B cell (primary cell): ENCODE data around the gene BRI3. TPM values are rescaled to one million over a fixed set of nuclear protein-coding genes. Genes with fewer than 3 reads are reported as not detected.

Source experiments
- ATAC-seq: fragments of 200-7000 bp; cut with Tn5 transposase; one replicate; pipeline ENCODE4 v1.10.0; 2021; ENCODE audit warnings: low read depth, mild to moderate bottlenecking, moderate number of reproducible peaks, moderate library complexity
- CTCF ChIA-PET: fragments of 350-600 bp; sonication (Branson Sonifier 250); formaldehyde crosslinking; loops from one replicate; lab custom pipeline; 2021; ENCODE audit warnings: antibody characterized with exemption, inconsistent platforms; lab: Charles Lee
- POLR2A ChIA-PET: fragments of 350-600 bp; sonication (Branson Sonifier 250); formaldehyde crosslinking; loops from one replicate; lab custom pipeline; 2021; ENCODE audit warnings: antibody characterized with exemption; lab: Charles Lee
- DNase-seq: peaks from one replicate; pipeline ENCODE4 v3.0.0; 2013
- H2AFZ ChIP-seq: 2 replicates; pipeline ENCODE4 v1.6.1; 2012; ENCODE audit warnings: mild to moderate bottlenecking, low read depth, low read length; ENCODE audit not compliant: insufficient read depth, poor library complexity, severe bottlenecking
- H3K27ac ChIP-seq, 2 donors: 1 replicate in 1 of 2; 2 replicates in 1 of 2; pipeline ENCODE4 v1.5.1; 2012 to 2013; ENCODE audit warnings: low read length in 2 of 2, mild to moderate bottlenecking in 2 of 2, moderate library complexity in 1 of 2
- H3K27me3 ChIP-seq, 4 experiments: fragments of 200-600 bp in 1 of 4; sonication (generic) in 1 of 4; replicated peaks in 1 of 4; 1 replicate in 2 of 4; 2 replicates in 2 of 4; pipeline versions ENCODE4 v1.6.1 to v1.7.0; 2013 to 2016; ENCODE audit warnings: low read length in 3 of 4, mild to moderate bottlenecking in 2 of 4, mixed read lengths in 1 of 4, moderate library complexity in 1 of 4; ENCODE audit not compliant: insufficient read depth in 4 of 4, control insufficient read depth in 3 of 4; ENCODE audit errors: control extremely low read depth in 1 of 4
- H3K36me3 ChIP-seq, 2 experiments: replicated peaks in 1 of 2; 1 replicate in 1 of 2; 2 replicates in 1 of 2; pipeline versions ENCODE4 v1.6.1 to v1.7.1; 2013; ENCODE audit warnings: low read length in 1 of 2; ENCODE audit not compliant: insufficient read depth in 2 of 2, control insufficient read depth in 1 of 2; ENCODE audit errors: control extremely low read depth in 1 of 2, extremely low read depth in 1 of 2
- H3K4me1 ChIP-seq, 2 donors: fragments of 200-600 bp in 1 of 2; sonication (generic) in 1 of 2; 1 replicate in 1 of 2; 2 replicates in 1 of 2; pipeline versions ENCODE4 v1.5.1 to v1.6.1; 2013 to 2017; ENCODE audit warnings: low read length in 2 of 2; ENCODE audit not compliant: control insufficient read depth in 2 of 2, insufficient read depth in 2 of 2
- H3K4me2 ChIP-seq: replicated peaks from 2 replicates; pipeline ENCODE3; 2012; ENCODE audit warnings: mild to moderate bottlenecking, low read depth, low read length; ENCODE audit not compliant: poor library complexity, severe bottlenecking
- H3K4me3 ChIP-seq, 5 experiments: fragments of 200-600 bp in 1 of 5; sonication (generic) in 1 of 5; 1 replicate in 3 of 5; 2 replicates in 2 of 5; pipeline versions ENCODE4 v1.5.1 to v1.7.0; 2011 to 2016; ENCODE audit warnings: low read length in 4 of 5, mild to moderate bottlenecking in 4 of 5, low read depth in 2 of 5, control low read depth in 1 of 5, moderate library complexity in 1 of 5; ENCODE audit not compliant: insufficient read depth in 1 of 5; ENCODE audit errors: control extremely low read depth in 1 of 5, extremely low read depth in 1 of 5
- H3K79me2 ChIP-seq: fragments of 200-600 bp; sonication (generic); one replicate; pipeline ENCODE4 v1.6.0; 2016; ENCODE audit warnings: low read length; ENCODE audit not compliant: control insufficient read depth, insufficient read depth
- H3K9ac ChIP-seq: fragments of 200-600 bp; sonication (generic); 2 replicates; pipeline ENCODE4 v1.6.1; 2017; ENCODE audit warnings: mild to moderate bottlenecking, low read length, moderate library complexity
- H3K9me3 ChIP-seq, 3 donors: one replicate each; pipeline versions ENCODE4 v1.6.1 to v1.7.1; 2013; ENCODE audit warnings: low read length in 2 of 3; ENCODE audit not compliant: control insufficient read depth in 2 of 3, insufficient read depth in 1 of 3; ENCODE audit errors: control extremely low read depth in 1 of 3
- H4K20me1 ChIP-seq: 2 replicates; pipeline ENCODE4 v1.6.0; 2012; ENCODE audit warnings: mild to moderate bottlenecking, low read length; ENCODE audit not compliant: insufficient read depth, control insufficient read depth, poor library complexity, severe bottlenecking
- H3K27ac Mint-ChIP-seq: one replicate; pipeline ENCODE4 v1.8.0; 2021; ENCODE audit warnings: mixed read lengths
- H3K27me3 Mint-ChIP-seq: one replicate; pipeline ENCODE4 v1.8.0; 2021; ENCODE audit warnings: mixed read lengths
- H3K4me1 Mint-ChIP-seq: one replicate; pipeline ENCODE4 v1.8.0; 2021; ENCODE audit warnings: mixed read lengths
- H3K4me3 Mint-ChIP-seq: one replicate; pipeline ENCODE4 v1.8.0; 2021; ENCODE audit warnings: mixed read lengths
- H3K9me3 Mint-ChIP-seq: one replicate; pipeline ENCODE4 v1.8.0; 2022; ENCODE audit warnings: mixed read lengths; ENCODE audit not compliant: insufficient read depth
- EZH2 ChIP-seq: IDR thresholded peaks from 2 replicates; pipeline ENCODE4 v1.6.1; 2012; ENCODE audit warnings: borderline replicate concordance, low read depth, mild to moderate bottlenecking, moderate library complexity, low read length; ENCODE audit not compliant: insufficient read depth, poor library complexity, severe bottlenecking
- WGBS: methylation state at CpG from one replicate; pipeline ENCODE4 v1.1.5; 2013; ENCODE audit warnings: missing lambda C conversion rate; ENCODE audit not compliant: insufficient coverage; 5-methylcytosine and 5-hydroxymethylcytosine counted together
- intact Hi-C: fragments of 100-400 bp; cut with micrococcal nuclease; formaldehyde crosslinking; loops from one replicate; pipeline ENCODE4 v1.10.0; 2022
- polyA minus RNA-seq: library from RNA; depleted of rRNA, polyadenylated mRNA; stranded (reverse); fragments of >200 nt; gene quantifications from 2 replicates; pipeline ENCODE4 v1.2.3, GENCODE V29; 2012
- polyA plus RNA-seq: library from polyadenylated mRNA; depleted of rRNA; stranded (reverse); fragments of >200 nt; gene quantifications from 2 replicates; pipeline ENCODE4 v1.2.3, GENCODE V29; 2012
- total RNA-seq, 2 donors: library from RNA; stranded (reverse); fragments of 120-200 nt in 1 of 2; gene quantifications; 1 replicate in 1 of 2; 2 replicates in 1 of 2; pipeline versions ENCODE4 v1.2.3 to v1.2.4, GENCODE V29; 2013 to 2022
- TF ChIP-seq, protein P1 (sequence below): fragments of 200-600 bp; IDR thresholded peaks from one replicate; pipeline ENCODE4 v1.8.0; 2022; ENCODE audit warnings: antibody characterized with exemption, mild to moderate bottlenecking

Gene BRI3
- 78.8 and 86.7 TPM in 2 replicates for total RNA-seq
- 27.9 TPM for total RNA-seq (2013)
- 21.6 and 40.3 TPM in 2 replicates for polyA plus RNA-seq
- 24.1 and 56.4 TPM in 2 replicates for polyA minus RNA-seq

DNA sequence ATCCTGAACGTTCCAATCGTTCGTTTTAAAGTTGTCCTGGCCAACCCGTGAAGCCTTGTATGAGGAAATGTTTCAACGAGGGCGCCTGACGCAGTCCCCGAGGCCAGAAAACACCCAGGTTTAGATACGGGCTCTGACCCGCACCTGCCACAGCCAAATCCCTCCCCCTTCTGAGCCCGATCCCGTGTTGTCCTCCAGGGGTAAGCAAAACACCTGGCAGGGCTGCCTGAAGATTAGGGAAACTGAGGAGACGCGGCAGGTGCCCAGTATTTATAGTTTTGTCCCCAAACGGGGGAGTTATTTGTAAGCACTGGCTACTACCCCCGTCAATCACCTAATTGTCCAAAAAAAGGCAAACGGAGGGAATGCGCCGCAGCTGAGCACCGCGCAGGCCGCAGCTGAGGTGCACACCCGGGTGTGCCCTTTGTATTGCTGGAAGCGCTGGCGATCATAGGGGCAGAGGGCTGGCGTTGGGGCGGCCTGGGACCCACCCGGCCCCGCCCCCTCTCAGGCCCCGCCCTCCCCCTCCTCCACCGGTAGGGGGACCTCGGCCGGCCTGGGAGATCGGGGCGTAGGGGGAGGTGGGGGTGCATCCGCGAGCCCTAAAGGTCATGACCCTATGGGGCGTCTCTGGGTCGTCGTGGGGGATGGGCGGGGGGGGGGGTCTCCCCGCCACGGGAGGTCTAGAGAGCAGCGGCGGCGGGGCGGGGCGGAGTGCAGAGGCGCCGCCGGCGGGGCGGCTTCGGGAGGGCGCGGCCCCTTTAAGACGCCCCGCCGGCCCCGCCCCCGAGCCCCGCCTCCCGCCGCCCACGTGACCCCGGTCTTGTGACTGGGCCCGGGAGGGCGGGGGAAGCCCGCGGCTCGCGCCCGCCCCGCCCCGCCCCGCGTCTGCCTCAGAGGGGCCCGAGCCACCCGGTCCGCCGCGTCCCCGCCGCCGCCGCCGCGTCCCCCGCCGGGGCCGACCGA, at the start of gene BRI3:
Gene BRI3, plus strand, starts transcription at position 896 of the 966 bp plus-strand sequence. CDS start 110 bp downstream, outside the sequence.
- H3K27me3 Mint-ChIP-seq = no peaks in the 10 kb centered on the region
- H3K9me3 Mint-ChIP-seq = no peaks in the 10 kb centered on the region
- H3K27me3 ChIP-seq = no peaks in the 10 kb centered on the region
- WGBS = under 1% methylated on average over 79 of the region's 92 CpGs
- peak within 1 kb of the TSS; percentile 69 to 92 (median 77) for H3K4me3 ChIP-seq
- peaks cover 33% of the 10 kb centered on the region for H3K79me2 ChIP-seq
- H3K4me1 ChIP-seq = peaks cover 21 to 40% of the 10 kb centered on the region in 2 donors
- H3K4me3 Mint-ChIP-seq = peak within 1 kb of the TSS; percentile 89
- H4K20me1 ChIP-seq = peaks cover 30% of the 10 kb centered on the region
- H3K4me2 ChIP-seq = peak within 1 kb of the TSS; percentile 99
- peak within 1 kb of the TSS; percentile 83 for H3K27ac ChIP-seq
- POLR2A ChIA-PET = interaction anchor here (0.6 to 2.2 kb wide), 3 partner anchors 29 to 146 kb away, joined by 4 to 8 read pairs (median 6); partner anchors contain the start of gene TECPR1
- no peaks in the 10 kb centered on the region for H3K9me3 ChIP-seq
- peak within 1 kb of the TSS; percentile 78 for H2AFZ ChIP-seq
- peaks cover 35% of the 10 kb centered on the region for H3K4me1 Mint-ChIP-seq
- TF ChIP-seq EZH2 = no peak
- TF ChIP-seq, protein P1, sequence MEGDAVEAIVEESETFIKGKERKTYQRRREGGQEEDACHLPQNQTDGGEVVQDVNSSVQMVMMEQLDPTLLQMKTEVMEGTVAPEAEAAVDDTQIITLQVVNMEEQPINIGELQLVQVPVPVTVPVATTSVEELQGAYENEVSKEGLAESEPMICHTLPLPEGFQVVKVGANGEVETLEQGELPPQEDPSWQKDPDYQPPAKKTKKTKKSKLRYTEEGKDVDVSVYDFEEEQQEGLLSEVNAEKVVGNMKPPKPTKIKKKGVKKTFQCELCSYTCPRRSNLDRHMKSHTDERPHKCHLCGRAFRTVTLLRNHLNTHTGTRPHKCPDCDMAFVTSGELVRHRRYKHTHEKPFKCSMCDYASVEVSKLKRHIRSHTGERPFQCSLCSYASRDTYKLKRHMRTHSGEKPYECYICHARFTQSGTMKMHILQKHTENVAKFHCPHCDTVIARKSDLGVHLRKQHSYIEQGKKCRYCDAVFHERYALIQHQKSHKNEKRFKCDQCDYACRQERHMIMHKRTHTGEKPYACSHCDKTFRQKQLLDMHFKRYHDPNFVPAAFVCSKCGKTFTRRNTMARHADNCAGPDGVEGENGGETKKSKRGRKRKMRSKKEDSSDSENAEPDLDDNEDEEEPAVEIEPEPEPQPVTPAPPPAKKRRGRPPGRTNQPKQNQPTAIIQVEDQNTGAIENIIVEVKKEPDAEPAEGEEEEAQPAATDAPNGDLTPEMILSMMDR = no peak
- H3K27ac Mint-ChIP-seq = peak within 1 kb of the TSS; percentile 91
- DNase-seq (peak; percentile 91), ATAC-seq (peak; percentile 84)
- CTCF ChIA-PET = interaction anchor here (0.9 to 1.8 kb wide), 3 partner anchors 14 to 260 kb away, joined by 3 to 7 read pairs (median 6); no protein-coding TSS in a partner anchor
- intact Hi-C loops = loop anchor here (1.0 kb wide), 4 partner anchors 29 to 120 kb away; partner anchors contain the start of genes BAIAP2L1 and TECPR1
- no peaks in the 10 kb centered on the region for H3K36me3 ChIP-seq
- H3K9ac ChIP-seq = peak within 1 kb of the TSS; percentile 91

DNA sequence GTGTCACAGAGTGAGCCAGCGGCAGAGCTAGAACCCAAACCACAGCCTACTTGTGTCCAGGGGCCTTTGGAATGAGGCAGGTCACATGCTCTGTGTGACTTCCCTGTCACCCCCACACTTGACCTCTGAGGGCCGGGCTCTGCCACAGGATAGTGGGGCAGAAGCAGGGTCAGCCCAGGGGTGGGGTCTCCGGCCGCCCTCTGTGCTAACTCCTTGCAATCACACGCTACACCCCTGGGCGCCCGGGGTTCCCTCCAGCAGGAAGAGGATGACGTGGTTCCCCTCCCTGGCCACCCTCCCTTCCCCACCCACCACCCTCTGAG, 49.3 kb upstream of the BRI3 start:
- intact Hi-C loops = no loop called here
- TF ChIP-seq, protein P1 = no peak
- no peak for TF ChIP-seq EZH2
- Histone ChIP-seq H3K9me3 (no peaks in the 10 kb centered on the region), H3K9ac (no peak overlapping the region), H3K36me3 (peaks cover 0 to 50% of the 10 kb centered on the region in 2 experiments), H3K27me3 (no peaks in the 10 kb centered on the region), H3K79me2 (no peaks in the 10 kb centered on the region), H2AFZ (no peak overlapping the region), H3K4me1 (no peaks in the 10 kb centered on the region), H3K4me2 (no peak overlapping the region), H3K27ac (no peak overlapping the region), H3K4me3 (no peak overlapping the region), H4K20me1 (no peaks in the 10 kb centered on the region)
- H3K9me3 Mint-ChIP-seq = no peaks in the 10 kb centered on the region
- H3K4me1 Mint-ChIP-seq = no peaks in the 10 kb centered on the region
- ChIA-PET CTCF (no interaction called here), POLR2A (no interaction called here)
- ATAC-seq (no peak), DNase-seq (no peak)
- H3K4me3 Mint-ChIP-seq = no peak overlapping the region
- no peak overlapping the region for H3K27ac Mint-ChIP-seq
- WGBS = 92% methylated on average over 8 of the region's 8 CpGs
- no peaks in the 10 kb centered on the region for H3K27me3 Mint-ChIP-seq
